ENCODE data around the gene RPL11.
A peak's percentile ranks its signal among the peaks of the same experiment; 100 is the strongest.
"Not testable (repeated sequence)": the region's sequence is repeated elsewhere in the genome, so short reads cannot be mapped to it uniquely, and the experiment has no call there.

Gene RPL11

GRCh38 chr1:23687680-23688079, 3.9 kb upstream of the RPL11 start:
- DNase-seq = not testable (repeated sequence)

- DNase-seq = not testable (repeated sequence)
Observed at GRCh38 chr1:23688281-23688680, 3.3 kb upstream of the RPL11 start.

- DNase-seq = no peak
Observed at GRCh38 chr1:23692308-23692871, 784 bp downstream of the RPL11 start.

- DNase-seq = no peak
Observed at GRCh38 chr1:23693599-23693998, 2.0 kb downstream of the RPL11 start.

- DNase-seq = no peak
Observed at GRCh38 chr1:23694371-23694770, 2.8 kb downstream of the RPL11 start.

GRCh38 chr1:23695667-23696066, 4.1 kb downstream of the RPL11 start:
- no peak for DNase-seq

GRCh38 chr1:23696335-23696989, 4.9 kb downstream of the RPL11 start:
- no peak for DNase-seq

GRCh38 chr1:23698466-23698865, 6.9 kb downstream of the RPL11 start:
- no peak for DNase-seq

GRCh38 chr1:23699280-23700179, 7.9 kb downstream of the RPL11 start:
- DNase-seq = no peak

- DNase-seq = no peak
Observed at GRCh38 chr1:23701310-23701709, 9.7 kb downstream of the RPL11 start.

GRCh38 chr1:23701996-23702395, 10.4 kb downstream of the RPL11 start:
- no peak for DNase-seq

- no peak for DNase-seq
Observed at GRCh38 chr1:23704834-23705495, 13.4 kb downstream of the RPL11 start.

- DNase-seq = no peak
Observed at GRCh38 chr1:23709229-23709628, 17.6 kb downstream of the RPL11 start.

- DNase-seq = no peak
Observed at GRCh38 chr1:23718482-23718881, 26.9 kb downstream of the RPL11 start.

- no peak for DNase-seq
Observed at GRCh38 chr1:23719162-23719820, 27.7 kb downstream of the RPL11 start.

- DNase-seq = peak; percentile 23
Observed at GRCh38 chr1:23720256-23720995, 28.8 kb downstream of the RPL11 start.

- DNase-seq = no peak
Observed at GRCh38 chr1:23722652-23723051, 31.0 kb downstream of the RPL11 start.

GRCh38 chr1:23726686-23727085, 35.1 kb downstream of the RPL11 start:
- no peak for DNase-seq

GRCh38 chr1:23727362-23727811, 35.8 kb downstream of the RPL11 start:
- DNase-seq = no peak

GRCh38 chr1:23732363-23733224, 41.0 kb downstream of the RPL11 start:
- DNase-seq = no peak

GRCh38 chr1:23733281-23733680, 41.7 kb downstream of the RPL11 start:
- not testable (repeated sequence) for DNase-seq

Measured in central memory CD4-positive, alpha-beta T cell (primary cell).